Measurements from ENCODE around the gene TTLL13. TPM values are rescaled to one million over a fixed set of nuclear protein-coding genes. Genes with fewer than 3 reads are reported as not detected.
A peak's percentile ranks its signal among the peaks of the same experiment; 100 is the strongest.

Gene TTLL13
- total and polyA plus RNA-seq, 9 of the 15 experiments (the other 6 are each of a cell fraction or from before 2014, with no cell fraction given), result 0.05 to 0.24 (median 0.11) TPM; not detected in 1

- no peak for FAIRE-seq
- in situ Hi-C loops (cut with MboI), result loop anchor here (10.0 kb wide), 1 partner anchor 445 kb away; no protein-coding TSS in a partner anchor
- no peaks in the 10 kb centered on the region for H3K9me3 ChIP-seq (replicated peaks; ENCODE audit: control insufficient read depth, insufficient read depth, low read depth, low read length)
- no peak for TF ChIP-seq NFIX (CRISPR knock-in tag; IDR thresholded peaks at IDR 0.05; ENCODE audit: low read depth)
- TF ChIP-seq ZNF282 (CRISPR knock-in tag; IDR thresholded peaks at IDR 0.05), result no peak
- TF ChIP-seq MTA3 (IDR thresholded peaks at IDR 0.05; ENCODE audit: borderline replicate concordance), result no peak
- TF ChIP-seq ZNF57 (CRISPR knock-in tag; IDR thresholded peaks at IDR 0.05), result no peak
- TF ChIP-seq, protein P1, sequence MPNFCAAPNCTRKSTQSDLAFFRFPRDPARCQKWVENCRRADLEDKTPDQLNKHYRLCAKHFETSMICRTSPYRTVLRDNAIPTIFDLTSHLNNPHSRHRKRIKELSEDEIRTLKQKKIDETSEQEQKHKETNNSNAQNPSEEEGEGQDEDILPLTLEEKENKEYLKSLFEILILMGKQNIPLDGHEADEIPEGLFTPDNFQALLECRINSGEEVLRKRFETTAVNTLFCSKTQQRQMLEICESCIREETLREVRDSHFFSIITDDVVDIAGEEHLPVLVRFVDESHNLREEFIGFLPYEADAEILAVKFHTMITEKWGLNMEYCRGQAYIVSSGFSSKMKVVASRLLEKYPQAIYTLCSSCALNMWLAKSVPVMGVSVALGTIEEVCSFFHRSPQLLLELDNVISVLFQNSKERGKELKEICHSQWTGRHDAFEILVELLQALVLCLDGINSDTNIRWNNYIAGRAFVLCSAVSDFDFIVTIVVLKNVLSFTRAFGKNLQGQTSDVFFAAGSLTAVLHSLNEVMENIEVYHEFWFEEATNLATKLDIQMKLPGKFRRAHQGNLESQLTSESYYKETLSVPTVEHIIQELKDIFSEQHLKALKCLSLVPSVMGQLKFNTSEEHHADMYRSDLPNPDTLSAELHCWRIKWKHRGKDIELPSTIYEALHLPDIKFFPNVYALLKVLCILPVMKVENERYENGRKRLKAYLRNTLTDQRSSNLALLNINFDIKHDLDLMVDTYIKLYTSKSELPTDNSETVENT (CRISPR knock-in tag; IDR thresholded peaks at IDR 0.05), result no peak
- no peak for TF ChIP-seq ZNF589 (CRISPR knock-in tag; IDR thresholded peaks at IDR 0.05; ENCODE audit: low read depth)
- no peak for TF ChIP-seq PHB (CRISPR knock-in tag; IDR thresholded peaks at IDR 0.05)
- TF ChIP-seq RBFOX2 (IDR thresholded peaks at IDR 0.05; ENCODE audit: low read depth, low read length), result peak; percentile 17; the same call in 1 of the 2 replicates
- TF ChIP-seq ZNF41 (CRISPR knock-in tag; conservative IDR thresholded peaks at IDR 0.05), result no peak
- TF ChIP-seq CAMTA2 (CRISPR knock-in tag; conservative IDR thresholded peaks at IDR 0.05), result no peak
- TF ChIP-seq, protein P2, sequence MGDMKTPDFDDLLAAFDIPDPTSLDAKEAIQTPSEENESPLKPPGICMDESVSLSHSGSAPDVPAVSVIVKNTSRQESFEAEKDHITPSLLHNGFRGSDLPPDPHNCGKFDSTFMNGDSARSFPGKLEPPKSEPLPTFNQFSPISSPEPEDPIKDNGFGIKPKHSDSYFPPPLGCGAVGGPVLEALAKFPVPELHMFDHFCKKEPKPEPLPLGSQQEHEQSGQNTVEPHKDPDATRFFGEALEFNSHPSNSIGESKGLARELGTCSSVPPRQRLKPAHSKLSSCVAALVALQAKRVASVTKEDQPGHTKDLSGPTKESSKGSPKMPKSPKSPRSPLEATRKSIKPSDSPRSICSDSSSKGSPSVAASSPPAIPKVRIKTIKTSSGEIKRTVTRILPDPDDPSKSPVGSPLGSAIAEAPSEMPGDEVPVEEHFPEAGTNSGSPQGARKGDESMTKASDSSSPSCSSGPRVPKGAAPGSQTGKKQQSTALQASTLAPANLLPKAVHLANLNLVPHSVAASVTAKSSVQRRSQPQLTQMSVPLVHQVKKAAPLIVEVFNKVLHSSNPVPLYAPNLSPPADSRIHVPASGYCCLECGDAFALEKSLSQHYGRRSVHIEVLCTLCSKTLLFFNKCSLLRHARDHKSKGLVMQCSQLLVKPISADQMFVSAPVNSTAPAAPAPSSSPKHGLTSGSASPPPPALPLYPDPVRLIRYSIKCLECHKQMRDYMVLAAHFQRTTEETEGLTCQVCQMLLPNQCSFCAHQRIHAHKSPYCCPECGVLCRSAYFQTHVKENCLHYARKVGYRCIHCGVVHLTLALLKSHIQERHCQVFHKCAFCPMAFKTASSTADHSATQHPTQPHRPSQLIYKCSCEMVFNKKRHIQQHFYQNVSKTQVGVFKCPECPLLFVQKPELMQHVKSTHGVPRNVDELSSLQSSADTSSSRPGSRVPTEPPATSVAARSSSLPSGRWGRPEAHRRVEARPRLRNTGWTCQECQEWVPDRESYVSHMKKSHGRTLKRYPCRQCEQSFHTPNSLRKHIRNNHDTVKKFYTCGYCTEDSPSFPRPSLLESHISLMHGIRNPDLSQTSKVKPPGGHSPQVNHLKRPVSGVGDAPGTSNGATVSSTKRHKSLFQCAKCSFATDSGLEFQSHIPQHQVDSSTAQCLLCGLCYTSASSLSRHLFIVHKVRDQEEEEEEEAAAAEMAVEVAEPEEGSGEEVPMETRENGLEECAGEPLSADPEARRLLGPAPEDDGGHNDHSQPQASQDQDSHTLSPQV (IDR thresholded peaks at IDR 0.05), result no peak
- no peak for TF ChIP-seq ZNF644 (tag; IDR thresholded peaks at IDR 0.05; ENCODE audit: low read depth)
- TF ChIP-seq MAFK (IDR thresholded peaks at IDR 0.05; ENCODE audit: low read length), result no peak
- no peak for TF ChIP-seq U2AF1 (optimal IDR thresholded peaks at IDR 0.05; ENCODE audit: low read depth, low read length)
- no peak for TF ChIP-seq ZNF717 (CRISPR knock-in tag; IDR thresholded peaks at IDR 0.05)
- TF ChIP-seq MYNN (IDR thresholded peaks at IDR 0.05), result 0 out of 2 replicates have a peak, but pooled peaks have one; percentile 0
- TF ChIP-seq MYNN (CRISPR knock-in tag; IDR thresholded peaks at IDR 0.05), result no peak
- no peak for TF ChIP-seq ZC3H11A (IDR thresholded peaks at IDR 0.05; ENCODE audit: low read depth, low read length)
- no peak for TF ChIP-seq IRF2 (CRISPR knock-in tag; IDR thresholded peaks at IDR 0.05)
- TF ChIP-seq ZNF24 (IDR thresholded peaks at IDR 0.05), result no peak
Observed at GRCh38 chr15:90230071-90230494, 19.3 kb upstream of the TTLL13 start.

More at GRCh38 chr15:90230071-90230494, 19.3 kb upstream of the TTLL13 start:
- DNase-seq (ENCODE audit: extremely low read depth in 1 of 4, low spot score in 3 of 4) (no peak), ATAC-seq (no peak)
- Histone ChIP-seq H2AFZ (ENCODE audit: low read depth, low read length) (no peak overlapping the region), H3K27me3 (ENCODE audit: control insufficient read depth in 2 of 2, insufficient read depth in 2 of 2, low read length in 2 of 2) (no peaks in the 10 kb centered on the region), H3K36me3 (ENCODE audit: control insufficient read depth, insufficient read depth, low read length) (peaks cover 72% of the 10 kb centered on the region), H3K9ac (ENCODE audit: insufficient read depth in 1 of 2, low read depth in 2 of 2, low read length in 2 of 2) (peak overlapping the region in 1 of 2 experiments; percentile 76; a peak in 1 of 4 replicates), H3K9me1 (ENCODE audit: control insufficient read depth, insufficient read depth, low read length) (no peaks in the 10 kb centered on the region), H4K20me1 (replicated peaks; ENCODE audit: control insufficient read depth, insufficient read depth, low read length) (0 out of 2 replicates have a peak, but pooled peaks cover 4% of the 10 kb centered on the region), H3K27ac (ENCODE audit: extremely low read depth, low read depth, low read length) (peak overlapping the region; percentile 29; the same call in 1 of the 3 replicates), H3K4me3 (no peak overlapping the region), H3K4me2 (ENCODE audit: insufficient read depth, low read length) (no peak overlapping the region), H3K79me2 (ENCODE audit: control insufficient read depth, insufficient read depth, low read length) (peaks cover 32% of the 10 kb centered on the region), H3K4me1 (replicated peaks in 1 of 2; ENCODE audit: control insufficient read depth in 2 of 2, insufficient read depth in 2 of 2, low read length in 2 of 2) (peaks cover 7 to 45% of the 10 kb centered on the region in 2 experiments; a peak in 3 of 5 replicates)
- 58% methylated on average over 12 of the region's 12 CpGs for WGBS (ENCODE audit: insufficient coverage, low coverage, missing lambda C conversion rate)
- intact Hi-C loops (cut with micrococcal nuclease), result loop anchor here (5.0 kb wide), 1 partner anchor 57 kb away; no protein-coding TSS in a partner anchor
- no TSS peak for BruUV-seq (replicated peaks)
- ChIA-PET CTCF (ENCODE audit: low intra/inter-chr PET ratio) (interaction anchor here (0.7 kb wide), 1 partner anchor 87 kb away, joined by 3 read pairs; no protein-coding TSS in a partner anchor), POLR2A (interaction anchor here (0.8 to 1.8 kb wide), 4 partner anchors 8 to 44 kb away, joined by 3 to 6 read pairs (median 4); no protein-coding TSS in a partner anchor)

All from K562 (cell line).